ENCODE results near the gene NRSN2. TPM values are rescaled to one million over a fixed set of nuclear protein-coding genes. Genes with fewer than 3 reads are reported as not detected.
"Not testable (repeated sequence)": the region's sequence is repeated elsewhere in the genome, so short reads cannot be mapped to it uniquely, and the experiment has no call there.

Gene NRSN2
- total RNA-seq, 1 experiment from 2014 or later, result 24.3 TPM

DNA sequence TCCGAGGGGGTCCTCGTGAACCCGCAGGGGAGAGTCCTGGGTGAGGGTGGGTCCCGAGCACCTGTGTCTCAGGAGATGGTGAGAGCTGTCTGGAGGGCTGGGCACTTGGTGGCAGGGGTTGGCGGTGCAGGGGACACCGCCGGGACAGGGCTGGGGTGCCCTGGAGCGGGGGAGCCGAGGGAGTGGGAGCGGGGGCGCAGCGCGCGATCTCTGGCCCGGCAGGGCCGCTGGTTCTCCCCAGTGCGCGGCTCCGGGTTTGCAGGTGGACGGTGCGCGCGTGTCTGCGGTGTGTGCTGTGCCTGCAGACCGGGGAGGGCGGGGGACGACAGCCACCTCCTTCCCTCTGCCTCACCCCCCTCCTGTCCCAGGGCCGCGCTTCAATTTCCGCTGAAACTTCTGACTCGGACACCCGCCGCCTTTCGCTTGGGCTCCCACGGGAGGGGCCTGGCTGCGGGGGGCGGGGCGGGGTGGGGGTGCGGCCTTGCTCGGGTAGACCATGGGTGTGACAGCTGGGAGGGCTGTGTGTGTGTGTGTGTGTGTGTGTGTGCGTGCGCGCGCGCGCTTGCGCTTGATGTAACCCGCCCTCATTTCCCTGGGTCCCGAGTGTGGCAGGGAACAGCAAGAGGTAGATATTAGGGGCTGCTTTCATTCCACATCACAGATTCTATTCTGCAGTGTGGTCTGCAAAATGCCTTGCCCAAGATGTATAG, 34.8 kb downstream of the NRSN2 start:
- Histone ChIP-seq H3K36me3 (no peaks in the 10 kb centered on the region), H3K9me3 (no peaks in the 10 kb centered on the region), H3K4me3 (peak overlapping the region; percentile 60), H3K27me3 (no peaks in the 10 kb centered on the region)
- peak; percentile 56 for DNase-seq

DNA sequence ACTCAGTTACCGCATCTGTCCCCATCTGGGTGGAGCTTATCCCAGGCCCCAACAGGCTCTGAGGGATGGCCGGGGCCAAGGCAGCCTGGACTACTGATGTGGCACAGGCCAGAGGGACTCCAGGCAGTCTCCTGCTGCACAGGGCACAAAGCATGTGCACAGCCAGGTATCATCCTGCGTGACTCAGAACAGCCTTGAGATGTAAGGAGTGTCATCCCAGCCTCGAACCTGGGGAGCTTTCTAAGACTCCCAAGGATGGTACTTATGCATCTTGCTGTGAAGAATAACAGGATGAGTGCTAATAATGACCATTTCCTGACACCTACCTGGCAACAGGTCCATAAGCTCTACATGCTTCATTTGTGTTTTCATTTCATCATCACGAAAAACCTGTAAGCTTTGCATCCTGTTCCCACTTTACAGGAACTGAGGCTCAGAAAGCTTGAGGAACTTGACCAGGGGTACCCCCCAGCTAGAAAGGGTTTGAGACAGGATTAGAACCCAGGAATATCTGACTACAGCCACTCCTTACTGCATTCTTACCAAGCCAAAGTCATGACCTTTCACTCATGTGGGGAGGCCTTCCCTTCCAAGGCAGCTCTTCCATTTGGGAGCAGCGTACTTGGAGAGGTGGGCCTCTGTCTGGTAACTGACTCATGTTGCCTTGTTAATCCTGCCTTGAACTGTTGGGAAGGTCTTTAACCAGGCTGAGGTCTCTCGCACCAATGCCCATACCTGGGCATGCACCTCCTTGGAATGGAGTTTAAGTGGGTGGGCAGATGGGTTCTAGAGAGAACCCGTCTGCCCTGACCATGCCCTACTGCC, 35.6 kb downstream of the NRSN2 start:
- H3K27me3 ChIP-seq, result no peaks in the 10 kb centered on the region
- H3K4me3 ChIP-seq, result 0 out of 2 replicates have a peak overlapping the region, but pooled peaks have one; percentile 12
- no peak for DNase-seq

DNA sequence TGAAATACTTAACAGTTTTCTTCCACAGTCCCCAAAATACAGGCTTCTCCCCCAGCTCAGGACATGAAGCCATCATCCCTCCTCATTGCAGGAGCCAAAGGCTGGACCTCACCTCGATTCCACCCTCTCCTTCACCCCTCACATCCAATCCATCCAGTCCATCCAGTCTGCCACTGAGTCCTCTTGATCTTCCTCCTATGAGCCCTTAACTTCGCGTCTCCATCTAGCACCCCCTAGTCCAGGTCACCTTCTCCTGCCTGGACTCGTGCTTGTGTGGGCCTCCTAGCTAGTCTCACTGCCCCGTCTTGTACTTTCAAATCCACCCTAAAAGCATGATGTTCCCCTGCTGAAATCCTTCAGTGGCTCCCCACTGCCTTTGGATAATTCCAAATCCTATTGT, 37.0 kb downstream of the NRSN2 start:
- Histone ChIP-seq H3K9me3 (no peaks in the 10 kb centered on the region), H3K36me3 (no peaks in the 10 kb centered on the region), H3K4me3 (no peak overlapping the region), H3K27me3 (no peaks in the 10 kb centered on the region)
- no peak for DNase-seq

More for the DNA sequence above, 35.6 kb downstream of the NRSN2 start:
- H3K9me3 ChIP-seq, result no peaks in the 10 kb centered on the region
- no peaks in the 10 kb centered on the region for H3K36me3 ChIP-seq

DNA sequence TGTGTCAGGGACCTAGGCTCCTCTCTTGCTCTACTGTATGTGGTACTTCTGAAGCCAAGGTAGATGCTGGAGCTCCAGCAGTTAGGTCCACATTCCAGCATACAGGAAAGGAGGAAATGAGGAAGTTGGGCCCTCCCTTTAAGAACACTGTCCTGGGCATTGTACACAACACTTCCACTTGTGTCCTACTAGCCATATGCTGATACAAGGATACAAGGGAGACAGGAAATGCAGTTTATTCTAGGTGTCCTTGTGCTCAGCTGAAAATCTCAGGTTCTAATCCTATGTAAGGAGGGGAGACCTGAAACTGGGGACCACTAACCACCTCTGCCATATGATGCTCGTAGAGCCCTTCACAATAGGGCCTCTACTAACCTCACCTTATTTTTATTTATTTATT, 37.8 kb downstream of the NRSN2 start:
- no peak for DNase-seq
- Histone ChIP-seq H3K27me3 (no peaks in the 10 kb centered on the region), H3K9me3 (no peaks in the 10 kb centered on the region), H3K4me3 (no peak overlapping the region), H3K36me3 (no peaks in the 10 kb centered on the region)

DNA sequence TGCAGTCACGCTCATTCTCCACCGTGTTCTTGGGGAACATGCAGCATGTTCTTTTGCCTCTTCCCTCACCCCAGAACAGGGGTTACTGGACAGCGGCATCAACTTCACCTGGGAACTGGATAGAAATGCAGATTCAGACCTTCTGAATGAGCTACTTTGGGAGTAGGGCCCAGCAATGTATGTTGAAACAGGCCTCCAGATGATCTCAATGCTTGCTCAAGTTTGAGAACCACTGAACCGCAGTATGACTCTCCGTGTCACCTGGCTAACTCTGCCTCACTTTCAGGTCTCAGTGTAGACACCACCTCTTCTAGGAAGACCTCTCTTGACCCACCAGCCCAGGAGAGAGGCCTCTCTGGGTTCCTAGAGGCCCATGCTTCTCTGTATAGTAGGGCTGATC, 38.5 kb downstream of the NRSN2 start:
- Histone ChIP-seq H3K36me3 (no peaks in the 10 kb centered on the region), H3K27me3 (no peaks in the 10 kb centered on the region), H3K4me3 (no peak overlapping the region), H3K9me3 (no peaks in the 10 kb centered on the region)
- no peak for DNase-seq

DNA sequence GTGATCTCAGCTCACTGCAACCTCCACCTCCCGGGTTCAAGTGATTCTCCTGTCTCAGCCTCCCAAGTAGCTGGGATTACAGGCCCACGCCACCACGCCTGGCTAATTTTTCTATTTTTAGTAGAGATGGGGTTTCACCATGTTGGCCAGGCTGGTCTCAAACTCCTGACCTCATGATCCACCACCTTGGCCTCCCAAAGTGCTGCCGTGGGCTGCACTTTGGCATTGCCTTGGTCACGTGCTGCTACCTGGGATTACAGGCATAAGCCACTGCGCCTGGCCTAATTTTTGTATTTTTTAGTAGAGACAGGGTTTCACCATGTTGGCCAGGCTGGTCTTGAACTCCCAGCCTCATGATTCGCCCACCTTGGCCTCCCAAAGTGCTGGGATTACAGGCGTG, 39.7 kb downstream of the NRSN2 start:
- not testable (repeated sequence) for H3K9me3 ChIP-seq, H3K4me3 ChIP-seq, DNase-seq, H3K27me3 ChIP-seq, H3K36me3 ChIP-seq

DNA sequence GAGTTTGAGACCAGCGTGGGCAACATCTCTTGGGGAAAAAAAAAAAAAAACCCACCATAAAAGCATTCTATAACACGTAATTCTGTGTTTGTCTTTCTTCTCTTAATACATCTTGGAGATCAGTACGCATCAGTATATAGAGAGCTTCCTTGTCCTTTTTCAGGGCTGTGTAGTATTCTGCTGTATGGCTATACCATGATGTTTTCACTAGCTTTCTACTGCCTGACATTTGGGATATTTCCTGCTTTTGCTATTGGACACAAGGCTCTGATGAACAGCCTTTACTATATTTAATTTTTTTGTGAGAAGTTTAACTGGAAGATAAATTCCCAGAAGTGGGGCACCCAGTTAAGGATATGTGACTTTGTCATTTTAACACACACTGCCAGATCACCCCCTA, 40.6 kb downstream of the NRSN2 start:
- no peak for DNase-seq
- H3K9me3 ChIP-seq, result no peaks in the 10 kb centered on the region
- no peaks in the 10 kb centered on the region for H3K36me3 ChIP-seq
- H3K27me3 ChIP-seq, result no peaks in the 10 kb centered on the region
- H3K4me3 ChIP-seq, result no peak overlapping the region

DNA sequence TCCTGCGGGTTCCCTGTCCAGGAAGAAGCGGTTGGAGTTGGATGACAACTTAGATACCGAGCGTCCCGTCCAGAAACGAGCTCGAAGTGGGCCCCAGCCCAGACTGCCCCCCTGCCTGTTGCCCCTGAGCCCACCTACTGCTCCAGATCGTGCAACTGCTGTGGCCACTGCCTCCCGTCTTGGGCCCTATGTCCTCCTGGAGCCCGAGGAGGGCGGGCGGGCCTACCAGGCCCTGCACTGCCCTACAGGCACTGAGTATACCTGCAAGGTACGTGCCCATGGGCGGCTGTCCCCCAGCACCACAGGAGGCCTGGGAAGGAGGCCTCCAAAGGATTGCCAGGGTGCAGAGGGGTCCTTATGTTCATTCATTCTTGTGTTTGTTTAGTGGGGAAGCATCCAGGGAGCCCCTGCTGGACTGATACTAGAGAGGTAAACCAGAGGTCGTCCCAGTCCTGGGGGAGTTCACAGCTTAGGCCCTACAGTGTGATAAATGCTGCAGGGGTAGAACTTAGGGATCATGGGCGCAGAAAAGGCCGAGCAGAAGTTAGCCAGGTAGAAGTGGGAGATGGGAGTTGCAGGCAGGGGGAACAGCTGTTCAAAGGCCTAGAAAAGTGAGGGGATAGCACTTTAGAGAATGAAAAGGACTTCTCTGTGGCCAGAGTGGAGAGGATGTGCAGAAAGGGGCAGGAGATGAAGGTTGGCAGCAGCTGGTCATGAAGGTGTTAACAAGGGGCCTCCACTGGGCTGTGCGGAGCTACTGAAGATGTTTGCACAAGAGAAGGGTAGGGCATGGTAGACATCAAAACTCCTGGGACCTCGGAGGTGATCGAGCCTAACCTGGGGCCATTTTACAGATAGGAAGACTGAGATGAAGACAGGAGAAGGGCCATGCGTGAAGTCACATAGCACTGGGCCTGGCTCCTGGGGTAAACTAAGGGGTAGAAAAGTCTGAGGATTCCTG, 41.4 kb downstream of the NRSN2 start:
- no peaks in the 10 kb centered on the region for H3K27me3 ChIP-seq
- no peaks in the 10 kb centered on the region for H3K36me3 ChIP-seq
- H3K4me3 ChIP-seq, result no peak overlapping the region
- no peaks in the 10 kb centered on the region for H3K9me3 ChIP-seq
- DNase-seq, result no peak

DNA sequence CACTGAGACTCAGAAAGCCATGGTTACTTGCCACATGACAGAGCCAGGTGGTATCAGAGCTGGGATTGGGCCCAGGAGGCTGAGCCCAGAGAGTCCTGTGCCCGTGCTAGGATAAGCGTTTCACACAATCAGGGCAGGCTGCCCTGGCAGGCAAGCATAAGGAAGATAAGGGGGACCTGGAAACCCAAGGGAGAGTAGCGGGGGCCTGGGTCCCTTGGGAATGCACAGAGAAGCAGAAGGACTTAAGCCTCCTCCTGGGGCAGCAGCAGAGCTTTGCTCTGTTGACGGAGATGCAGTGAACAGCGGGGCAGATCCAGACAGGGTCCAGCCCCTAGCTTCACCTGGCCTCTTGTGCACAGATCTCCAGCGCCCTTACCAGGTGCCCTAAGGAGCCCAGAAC, 42.3 kb downstream of the NRSN2 start:
- Histone ChIP-seq H3K36me3 (no peaks in the 10 kb centered on the region), H3K9me3 (no peaks in the 10 kb centered on the region)
- DNase-seq, result no peak

DNA sequence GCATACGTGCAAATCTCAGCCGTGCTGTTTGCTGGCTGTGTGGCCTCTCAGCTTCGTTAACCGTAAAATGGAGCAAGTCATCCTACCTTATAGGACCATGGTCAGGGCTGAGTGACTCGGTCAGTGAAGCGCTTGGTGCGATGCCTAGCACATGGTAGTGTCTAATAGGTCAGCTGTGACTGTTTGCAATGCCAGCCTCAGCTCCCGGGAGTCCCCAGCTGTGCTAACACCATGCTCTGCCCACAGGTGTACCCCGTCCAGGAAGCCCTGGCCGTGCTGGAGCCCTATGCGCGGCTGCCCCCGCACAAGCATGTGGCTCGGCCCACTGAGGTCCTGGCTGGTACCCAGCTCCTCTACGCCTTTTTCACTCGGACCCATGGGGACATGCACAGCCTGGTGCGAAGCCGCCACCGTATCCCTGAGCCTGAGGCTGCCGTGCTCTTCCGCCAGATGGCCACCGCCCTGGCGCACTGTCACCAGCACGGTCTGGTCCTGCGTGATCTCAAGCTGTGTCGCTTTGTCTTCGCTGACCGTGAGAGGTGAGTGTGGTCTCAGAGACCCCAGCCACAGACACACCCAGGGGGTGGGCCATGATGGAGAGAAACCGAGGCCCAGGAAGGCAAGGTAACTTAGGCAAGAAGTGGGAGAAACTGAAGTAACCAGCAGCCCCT, 44.3 kb downstream of the NRSN2 start:
- H3K9me3 ChIP-seq, result no peaks in the 10 kb centered on the region
- no peak for DNase-seq
- no peak overlapping the region for H3K4me3 ChIP-seq
- no peaks in the 10 kb centered on the region for H3K36me3 ChIP-seq
- no peaks in the 10 kb centered on the region for H3K27me3 ChIP-seq

More for the DNA sequence above, 42.3 kb downstream of the NRSN2 start:
- no peaks in the 10 kb centered on the region for H3K27me3 ChIP-seq
- H3K4me3 ChIP-seq, result no peak overlapping the region

DNA sequence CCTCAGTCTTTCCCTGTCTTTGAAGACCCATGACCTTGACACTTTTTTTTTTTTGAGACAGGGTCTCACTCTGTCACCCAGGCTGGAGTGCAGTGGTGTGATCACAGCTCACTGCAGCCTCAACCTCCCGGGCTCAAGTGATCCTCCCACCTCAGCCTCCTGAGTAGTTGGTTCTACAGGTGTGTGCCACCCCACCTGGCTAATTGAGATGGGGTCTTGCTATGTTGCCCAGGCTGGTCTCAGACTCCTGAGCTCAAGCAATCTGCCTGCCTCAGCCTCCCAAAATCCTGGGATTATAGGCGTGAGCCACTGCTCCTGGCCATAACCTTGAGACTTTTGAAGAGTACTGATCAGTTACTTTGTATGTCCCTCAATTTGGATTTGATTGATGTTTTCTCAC, 46.4 kb downstream of the NRSN2 start:
- H3K27me3 ChIP-seq, H3K9me3 ChIP-seq, H3K4me3 ChIP-seq, H3K36me3 ChIP-seq, DNase-seq: not testable (repeated sequence)

DNA sequence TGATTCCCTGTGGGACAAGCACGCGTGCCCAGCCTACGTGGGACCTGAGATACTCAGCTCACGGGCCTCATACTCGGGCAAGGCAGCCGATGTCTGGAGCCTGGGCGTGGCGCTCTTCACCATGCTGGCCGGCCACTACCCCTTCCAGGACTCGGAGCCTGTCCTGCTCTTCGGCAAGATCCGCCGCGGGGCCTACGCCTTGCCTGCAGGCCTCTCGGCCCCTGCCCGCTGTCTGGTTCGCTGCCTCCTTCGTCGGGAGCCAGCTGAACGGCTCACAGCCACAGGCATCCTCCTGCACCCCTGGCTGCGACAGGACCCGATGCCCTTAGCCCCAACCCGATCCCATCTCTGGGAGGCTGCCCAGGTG, 49.3 kb downstream of the NRSN2 start:
- no peaks in the 10 kb centered on the region for H3K36me3 ChIP-seq
- no peaks in the 10 kb centered on the region for H3K27me3 ChIP-seq
- H3K9me3 ChIP-seq, result no peaks in the 10 kb centered on the region
- no peak overlapping the region for H3K4me3 ChIP-seq
- DNase-seq, result no peak

DNA sequence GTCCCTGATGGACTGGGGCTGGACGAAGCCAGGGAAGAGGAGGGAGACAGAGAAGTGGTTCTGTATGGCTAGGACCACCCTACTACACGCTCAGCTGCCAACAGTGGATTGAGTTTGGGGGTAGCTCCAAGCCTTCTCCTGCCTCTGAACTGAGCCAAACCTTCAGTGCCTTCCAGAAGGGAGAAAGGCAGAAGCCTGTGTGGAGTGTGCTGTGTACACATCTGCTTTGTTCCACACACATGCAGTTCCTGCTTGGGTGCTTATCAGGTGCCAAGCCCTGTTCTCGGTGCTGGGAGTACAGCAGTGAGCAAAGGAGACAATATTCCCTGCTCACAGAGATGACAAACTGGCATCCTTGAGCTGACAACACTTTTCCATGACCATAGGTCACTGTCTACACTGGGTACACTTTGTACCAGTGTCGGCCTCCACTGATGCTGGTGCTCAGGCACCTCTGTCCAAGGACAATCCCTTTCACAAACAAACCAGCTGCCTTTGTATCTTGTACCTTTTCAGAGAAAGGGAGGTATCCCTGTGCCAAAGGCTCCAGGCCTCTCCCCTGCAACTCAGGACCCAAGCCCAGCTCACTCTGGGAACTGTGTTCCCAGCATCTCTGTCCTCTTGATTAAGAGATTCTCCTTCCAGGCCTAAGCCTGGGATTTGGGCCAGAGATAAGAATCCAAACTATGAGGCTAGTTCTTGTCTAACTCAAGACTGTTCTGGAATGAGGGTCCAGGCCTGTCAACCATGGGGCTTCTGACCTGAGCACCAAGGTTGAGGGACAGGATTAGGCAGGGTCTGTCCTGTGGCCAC, 49.9 kb downstream of the NRSN2 start:
- DNase-seq, result no peak
- Histone ChIP-seq H3K36me3 (no peaks in the 10 kb centered on the region), H3K9me3 (no peaks in the 10 kb centered on the region), H3K4me3 (no peak overlapping the region), H3K27me3 (no peaks in the 10 kb centered on the region)

DNA sequence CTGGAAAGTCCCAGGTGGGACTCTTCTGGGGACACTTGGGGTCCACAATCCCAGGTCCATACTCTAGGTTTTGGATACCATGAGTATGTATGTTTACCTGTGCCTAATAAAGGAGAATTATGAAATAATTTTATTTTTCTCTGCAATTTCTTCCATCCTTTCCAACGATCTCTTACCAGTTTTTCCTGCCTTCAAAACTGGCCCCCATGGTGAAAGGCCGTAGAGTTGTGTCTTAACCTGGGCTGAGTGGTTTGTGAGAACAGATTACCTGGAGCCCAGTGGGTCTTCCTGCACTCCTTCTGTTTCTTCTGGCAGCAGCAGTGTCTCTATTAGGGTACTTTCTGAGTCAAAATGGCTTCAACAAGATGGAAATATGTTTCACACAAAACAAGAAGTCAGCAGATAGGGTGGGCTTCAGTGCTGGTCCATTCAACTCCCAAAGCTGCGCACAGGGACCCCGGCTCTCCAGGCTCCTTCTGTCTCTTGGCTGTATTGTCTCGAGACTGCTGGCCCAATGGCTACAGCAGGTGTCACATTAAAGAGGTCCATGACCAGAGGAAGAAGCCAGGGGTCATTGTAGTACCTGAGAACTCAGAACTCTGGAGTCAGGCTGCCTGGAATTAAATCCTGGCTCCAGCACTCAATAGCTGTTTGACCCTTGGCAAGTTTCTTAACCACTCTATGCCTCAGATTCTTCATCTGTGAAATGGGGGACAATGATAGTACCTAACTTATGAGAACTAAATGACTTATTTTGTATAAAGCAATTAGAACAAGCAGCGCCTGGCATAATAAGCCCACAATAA, 50.7 kb downstream of the NRSN2 start:
- Histone ChIP-seq H3K9me3 (no peaks in the 10 kb centered on the region), H3K4me3 (no peak overlapping the region), H3K27me3 (no peaks in the 10 kb centered on the region), H3K36me3 (no peaks in the 10 kb centered on the region)
- no peak for DNase-seq

DNA sequence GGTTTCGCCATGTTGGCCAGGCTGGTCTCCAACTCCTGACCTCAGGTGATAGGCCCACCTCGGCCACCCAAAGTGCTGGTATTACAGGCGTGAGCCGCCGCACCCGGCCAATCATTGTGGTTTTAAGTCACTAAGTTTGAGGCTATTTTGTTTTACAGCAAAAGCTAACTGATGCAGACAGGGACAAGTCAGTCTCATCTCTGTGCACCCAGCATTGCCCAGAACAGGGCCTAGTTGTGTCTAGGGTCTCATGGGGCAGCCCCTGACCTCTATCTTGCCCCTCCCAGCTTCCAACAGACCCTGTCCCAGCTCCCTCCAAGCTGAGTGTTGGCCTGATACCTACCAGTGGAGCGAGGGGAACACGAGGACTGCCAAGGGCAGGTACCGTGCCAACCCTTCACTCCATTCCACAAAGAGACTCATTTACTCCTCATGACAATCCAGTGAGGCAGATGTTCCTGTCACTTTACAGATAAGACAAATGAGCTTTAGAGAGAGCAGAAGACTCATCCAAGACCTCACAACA, 52.3 kb downstream of the NRSN2 start:
- no peaks in the 10 kb centered on the region for H3K9me3 ChIP-seq
- DNase-seq, result no peak
- no peak overlapping the region for H3K4me3 ChIP-seq
- no peaks in the 10 kb centered on the region for H3K36me3 ChIP-seq
- no peaks in the 10 kb centered on the region for H3K27me3 ChIP-seq

All from MG63 (cell line).